VCaP (cell line): ENCODE measurements around the gene KRT86.
A peak's percentile ranks its signal among the peaks of the same experiment; 100 is the strongest.

Experiments used
- H3K27ac ChIP-seq: fragments of 450-650 bp; 2 replicates; pipeline ENCODE4 v1.5.1; 2017
- CTCF ChIP-seq: fragments of 450-650 bp; conservative IDR thresholded peaks from 2 replicates; pipeline ENCODE4 v1.5.1; 2017; ENCODE audit warnings: mild to moderate bottlenecking, moderate library complexity

KRT86 gene

GRCh38 chr12:52241205-52241842, 33.1 kb upstream of the KRT86 start:
- no peak for TF ChIP-seq CTCF
- H3K27ac ChIP-seq: peak overlapping the region; percentile 94; the same call in 1 of the 2 replicates

GRCh38 chr12:52242442-52243258, 31.8 kb upstream of the KRT86 start:
- peak overlapping the region; percentile 94 for H3K27ac ChIP-seq
- TF ChIP-seq CTCF: no peak

GRCh38 chr12:52243259-52243855, 31.1 kb upstream of the KRT86 start:
- TF ChIP-seq CTCF: no peak
- peak overlapping the region; percentile 94 for H3K27ac ChIP-seq

- TF ChIP-seq CTCF: no peak
- peak overlapping the region; percentile 94 for H3K27ac ChIP-seq
Observed at GRCh38 chr12:52243856-52244614, 30.4 kb upstream of the KRT86 start.

- TF ChIP-seq CTCF: no peak
- peak overlapping the region; percentile 94 for H3K27ac ChIP-seq
Observed at GRCh38 chr12:52244615-52244994, 29.8 kb upstream of the KRT86 start.

GRCh38 chr12:52245259-52245961, 29.0 kb upstream of the KRT86 start:
- peak overlapping the region; percentile 94; the same call in 1 of the 2 replicates for H3K27ac ChIP-seq
- TF ChIP-seq CTCF: no peak
